Occipital lobe (tissue), 2 donors: ENCODE data around the gene LRP8. TPM values are rescaled to one million over a fixed set of nuclear protein-coding genes. Genes with fewer than 3 reads are reported as not detected.

Source experiments
- DNase-seq: peaks from one replicate; lab custom pipeline; 2025; lab: John Stamatoyannopoulos, UW
- total RNA-seq: library from RNA; depleted of rRNA; stranded (reverse); fragments of >200 nt; gene quantifications from one replicate; pipeline ENCODE4 v1.2.3, GENCODE V29; 2014

The LRP8 gene
- total RNA-seq, 1 donor from 2014 or later: 86.6 TPM

DNA sequence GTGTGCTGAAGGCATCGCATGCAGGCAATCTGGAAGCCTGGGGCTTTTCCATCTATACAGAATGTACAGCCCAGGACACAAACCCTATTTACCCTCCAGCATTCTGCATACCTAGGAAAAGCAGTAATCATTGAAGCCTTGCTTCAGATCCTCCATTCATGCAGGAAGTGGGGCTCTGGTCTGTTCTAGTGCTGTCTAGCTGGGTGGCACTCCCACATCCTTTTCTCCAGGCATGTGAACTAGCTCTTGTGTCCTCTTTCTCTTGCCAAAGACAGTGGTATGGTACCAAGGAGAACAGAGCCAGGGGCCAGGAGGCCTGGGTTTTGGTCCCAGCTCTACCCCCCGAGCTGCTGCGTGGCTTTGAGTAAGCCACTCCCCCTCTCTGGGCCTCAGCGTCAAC is 21.7 kb downstream of the LRP8 start:
- DNase-seq: no peak

DNA sequence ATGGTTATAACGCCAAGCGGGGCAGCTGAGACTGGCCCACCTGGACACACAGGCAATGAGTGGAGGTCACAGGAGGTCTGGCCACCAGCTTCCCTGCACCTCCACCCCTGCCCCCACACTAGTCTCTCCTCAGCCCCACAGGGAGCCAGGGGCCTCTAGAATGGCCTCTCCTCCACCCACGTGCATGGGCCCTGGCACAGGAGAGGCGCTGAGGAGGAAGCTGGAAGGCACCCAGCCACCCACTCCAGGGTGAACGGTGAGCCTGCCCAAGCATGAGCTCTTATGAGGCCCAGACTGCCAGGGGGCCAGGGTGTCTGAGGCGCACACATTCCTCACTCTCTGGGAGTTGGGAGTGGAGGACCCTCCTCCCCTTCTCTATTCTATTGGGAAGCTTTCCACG is 22.2 kb downstream of the LRP8 start:
- DNase-seq: no peak

DNA sequence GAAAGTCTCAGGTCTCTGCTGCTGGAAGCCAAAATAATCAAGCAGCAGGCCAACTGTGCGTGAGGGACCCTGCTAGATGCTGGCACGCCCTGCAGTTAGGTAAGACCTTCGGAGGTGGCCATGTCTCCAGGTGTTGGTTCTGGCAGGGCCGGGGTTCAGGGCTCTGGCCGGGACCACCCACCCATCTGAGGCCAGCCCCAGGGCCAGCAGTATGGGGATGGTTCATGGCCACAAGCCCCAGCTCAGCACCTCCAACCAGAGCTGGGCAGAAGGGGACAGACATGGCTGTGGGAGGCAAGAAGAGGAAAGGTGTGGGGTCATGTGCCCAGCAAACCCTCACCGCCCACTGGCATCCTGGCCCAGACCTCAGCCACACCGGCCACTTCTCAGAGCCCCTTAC is 23.3 kb downstream of the LRP8 start:
- DNase-seq: no peak

DNA sequence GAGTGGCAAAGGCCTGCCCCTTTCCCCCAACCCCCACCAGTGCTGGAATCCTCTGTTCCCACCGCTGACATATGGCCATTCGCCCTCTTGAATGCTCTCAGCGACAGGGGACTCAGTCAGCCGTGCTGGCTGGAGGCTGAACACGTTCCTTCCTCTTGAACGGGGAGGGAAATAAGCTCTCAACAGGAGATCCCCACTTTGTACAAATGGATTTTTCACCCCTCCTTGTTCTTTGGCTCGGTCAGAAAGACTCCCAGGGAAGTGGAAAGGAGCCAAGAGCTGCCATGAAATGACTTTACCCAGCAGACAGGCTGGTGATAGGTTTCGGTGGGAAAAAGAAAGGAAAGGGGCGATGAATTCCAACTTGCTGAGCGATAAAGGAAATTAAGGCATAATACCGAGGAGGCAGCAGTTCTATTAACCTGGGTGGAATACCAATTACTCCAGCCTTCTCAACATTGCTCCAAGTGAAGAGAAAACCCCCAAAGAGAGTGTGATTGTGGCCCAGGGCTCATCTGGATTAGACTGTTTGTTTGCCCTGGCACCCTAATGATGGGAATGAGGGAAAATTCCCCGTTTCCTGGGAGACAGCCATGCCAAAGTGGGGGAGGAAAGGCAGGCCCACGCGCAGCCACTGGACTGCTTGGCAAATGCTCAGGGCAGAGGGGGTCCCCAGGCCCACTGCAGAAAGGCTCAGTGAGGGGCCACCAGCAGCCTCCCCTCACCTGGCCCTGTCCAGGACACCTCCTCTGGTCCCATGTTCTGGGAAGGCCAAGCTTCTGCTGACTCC is 23.9 kb downstream of the LRP8 start:
- no peak for DNase-seq

DNA sequence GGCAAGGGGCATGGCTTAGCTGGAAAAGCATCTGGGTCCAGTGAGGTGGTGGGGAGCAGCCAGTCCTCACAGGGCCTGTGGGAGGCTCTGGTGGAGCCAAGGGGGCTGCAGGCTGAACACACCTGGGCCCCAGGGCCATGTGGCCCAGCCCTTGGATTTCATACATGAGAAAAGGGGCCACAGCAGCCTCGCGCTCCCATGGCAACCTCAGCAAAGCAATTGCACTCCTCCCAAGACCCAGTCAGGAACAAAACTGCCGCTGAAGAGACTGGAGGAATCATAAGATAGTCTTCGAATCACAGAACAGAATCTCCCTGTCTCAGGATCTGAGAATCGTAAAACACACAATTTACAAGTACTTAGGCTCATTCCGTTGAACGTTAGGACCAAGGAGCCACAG is 24.6 kb downstream of the LRP8 start:
- DNase-seq: no peak

DNA sequence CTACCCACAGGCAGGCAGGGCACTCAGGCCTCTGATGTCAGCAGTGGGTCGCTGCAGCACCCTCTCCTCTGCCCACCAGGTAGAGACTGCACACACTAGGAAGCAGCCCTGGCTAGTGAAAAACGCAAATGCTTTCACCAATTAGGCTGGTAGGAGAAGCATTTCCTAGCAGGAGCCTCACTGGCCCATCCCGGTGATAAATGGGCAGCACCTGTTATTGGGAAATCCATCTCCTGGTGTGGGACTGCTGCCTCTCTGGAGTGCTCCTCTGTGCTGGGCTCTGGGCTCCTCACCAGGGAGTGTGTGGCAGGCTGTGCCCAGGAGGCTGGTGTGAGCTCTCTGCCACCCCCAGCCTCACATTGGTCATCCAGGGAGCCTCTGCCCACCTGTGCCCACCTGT is 28.6 kb downstream of the LRP8 start:
- no peak for DNase-seq

DNA sequence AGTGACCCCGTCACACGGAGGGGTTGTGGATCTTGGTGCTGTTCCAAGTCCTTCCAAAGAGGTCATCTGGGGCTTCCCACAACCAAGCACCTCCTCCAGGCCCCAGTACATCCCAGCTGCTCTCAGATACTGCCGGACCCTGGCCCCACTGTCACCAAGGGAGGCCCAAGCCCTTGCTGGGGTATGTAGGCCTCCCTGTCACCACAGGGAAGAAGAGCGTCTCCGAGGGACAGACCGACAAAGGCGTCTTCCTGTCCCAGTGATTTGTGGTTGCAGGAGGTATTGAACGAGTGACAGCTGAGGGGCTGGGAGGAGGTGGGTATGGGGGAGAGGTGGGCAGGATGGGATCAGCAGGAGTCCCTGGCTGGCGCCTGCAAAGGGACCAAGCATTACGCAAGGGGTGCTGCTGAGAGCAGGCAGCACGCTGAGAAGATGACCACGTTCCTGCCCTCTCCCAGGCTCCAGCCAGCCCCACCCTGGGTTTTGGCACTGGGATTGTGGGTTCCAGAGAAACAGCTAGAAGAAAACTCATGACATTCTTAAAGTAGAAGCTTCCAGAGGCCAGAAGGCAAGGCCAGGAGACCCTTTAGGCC is 29.7 kb downstream of the LRP8 start:
- no peak for DNase-seq

DNA sequence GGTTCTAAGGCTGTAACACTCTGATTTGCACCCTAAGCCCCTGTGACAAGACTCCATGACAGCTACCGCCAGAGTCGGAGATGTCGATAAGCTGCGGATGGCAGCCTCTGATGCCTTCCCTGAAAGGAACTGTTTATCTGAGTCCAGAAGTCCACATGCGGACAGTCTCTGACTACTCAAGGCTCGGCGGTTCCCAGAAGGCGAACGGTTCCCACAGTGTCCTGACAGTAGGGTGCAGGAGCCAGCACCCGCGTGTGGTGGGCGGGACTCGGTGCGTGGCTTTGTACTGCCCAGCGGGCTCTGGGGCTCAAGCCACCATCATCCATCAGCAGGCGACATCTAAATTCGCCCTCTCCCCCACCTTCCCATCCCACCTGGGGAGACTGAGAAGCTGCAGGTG is 30.7 kb downstream of the LRP8 start:
- no peak for DNase-seq

DNA sequence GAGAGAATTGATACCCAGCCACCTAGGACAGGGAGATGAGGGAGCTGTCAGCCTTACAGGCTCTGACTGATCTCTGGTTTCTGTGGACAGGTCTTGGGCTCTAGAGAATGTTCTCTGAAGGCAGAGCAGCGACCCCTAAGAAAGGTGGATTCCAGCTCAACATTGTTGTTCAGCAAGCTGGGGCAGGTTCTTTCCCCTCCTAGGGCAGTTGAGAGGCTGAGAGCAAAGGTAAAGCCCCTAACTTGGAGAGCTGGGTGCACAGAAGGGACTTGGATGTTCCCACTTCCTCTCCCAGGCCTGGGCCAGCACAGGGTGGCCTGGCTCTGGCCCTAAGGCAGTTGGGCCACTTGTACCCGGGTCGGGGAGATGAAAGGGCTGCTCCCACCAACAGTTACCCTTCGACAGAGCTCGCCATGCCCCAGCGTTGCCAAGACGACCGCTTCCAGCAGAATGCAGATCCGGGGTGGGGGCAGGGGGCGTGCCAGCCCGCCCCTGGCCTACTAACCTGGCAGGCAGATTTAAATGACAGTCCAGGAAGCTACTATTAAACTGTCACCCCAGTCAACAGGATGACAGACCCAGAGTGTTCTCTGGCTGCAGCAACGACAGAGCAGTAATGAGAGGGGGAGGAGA is 31.6 kb downstream of the LRP8 start:
- DNase-seq: no peak

DNA sequence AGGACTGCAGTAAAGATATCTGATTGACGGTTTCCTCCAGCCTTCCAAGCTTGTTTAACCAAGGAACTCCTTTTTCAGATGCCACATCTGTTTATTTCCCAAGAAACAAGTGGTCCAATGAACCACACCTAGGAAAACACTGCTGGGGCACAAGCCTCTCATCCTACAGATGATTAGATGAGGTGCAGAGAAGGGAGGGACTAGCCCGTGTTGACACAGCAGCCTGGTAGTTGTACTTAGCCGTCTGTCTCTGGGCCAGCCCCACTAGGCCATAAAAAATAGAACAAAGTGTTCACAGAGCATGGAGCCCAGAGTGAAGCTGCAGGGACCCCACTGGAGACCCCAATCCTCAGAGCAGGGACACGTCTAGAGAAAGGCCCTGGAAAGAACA is 32.1 kb downstream of the LRP8 start:
- no peak for DNase-seq

DNA sequence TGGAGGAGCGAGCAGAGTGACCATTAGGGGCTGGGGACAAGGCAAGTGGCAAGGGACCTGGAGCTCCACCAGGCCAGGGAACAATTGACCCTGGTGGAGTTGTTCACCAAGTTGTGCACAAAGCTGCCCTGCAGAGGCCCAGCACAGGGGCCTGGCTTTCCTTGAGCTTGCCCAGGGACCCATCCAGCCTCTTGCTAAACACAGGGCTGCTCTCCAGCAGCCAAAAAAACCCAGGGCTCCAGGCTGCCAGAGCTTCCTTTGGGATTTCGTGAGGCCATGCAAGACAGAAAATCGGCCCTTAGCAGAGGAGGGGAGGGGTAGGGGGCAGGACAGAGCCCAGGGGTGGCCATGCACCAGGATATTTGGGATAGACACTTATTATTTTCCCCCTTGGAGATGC is 32.6 kb downstream of the LRP8 start:
- DNase-seq: no peak

DNA sequence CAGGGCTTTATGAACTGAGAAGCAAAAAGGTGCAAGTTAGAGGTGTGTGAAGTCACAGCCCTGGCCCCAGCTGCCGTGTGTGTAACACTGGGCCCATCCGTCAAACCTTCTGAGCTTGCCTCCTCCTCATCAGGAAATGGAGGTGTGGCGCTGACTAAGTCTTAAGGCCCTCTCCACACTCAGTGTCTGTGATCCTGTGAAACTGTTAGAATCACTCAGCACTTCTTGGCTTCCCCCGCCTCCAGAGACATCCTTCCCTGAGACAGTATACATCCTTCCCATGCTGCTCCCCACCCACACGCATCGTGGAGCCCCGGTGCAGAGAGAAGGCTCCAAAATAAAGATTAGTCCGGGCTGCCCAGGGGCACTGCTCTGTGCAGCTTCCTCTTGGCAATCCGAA is 33.3 kb downstream of the LRP8 start:
- peak; percentile 66 for DNase-seq

DNA sequence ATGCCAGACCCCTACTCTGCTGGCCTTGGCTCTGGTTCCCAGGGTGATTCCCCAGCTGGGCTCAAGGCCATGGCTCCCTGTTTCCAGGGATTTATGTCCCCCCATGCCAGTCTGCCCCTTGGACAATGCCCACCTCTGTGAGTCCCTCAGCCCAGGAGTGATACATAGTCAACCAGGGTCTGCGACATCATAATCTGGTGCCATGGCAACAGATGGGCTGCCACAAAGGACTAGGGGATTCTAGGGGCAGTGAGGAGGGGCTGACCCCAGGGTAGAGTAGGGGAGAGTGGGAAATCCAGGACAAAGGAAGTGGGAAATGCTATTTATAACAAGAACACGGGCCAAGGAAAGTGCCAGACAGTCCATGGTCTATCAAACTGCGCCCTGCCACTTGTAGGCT is 33.8 kb downstream of the LRP8 start:
- no peak for DNase-seq

DNA sequence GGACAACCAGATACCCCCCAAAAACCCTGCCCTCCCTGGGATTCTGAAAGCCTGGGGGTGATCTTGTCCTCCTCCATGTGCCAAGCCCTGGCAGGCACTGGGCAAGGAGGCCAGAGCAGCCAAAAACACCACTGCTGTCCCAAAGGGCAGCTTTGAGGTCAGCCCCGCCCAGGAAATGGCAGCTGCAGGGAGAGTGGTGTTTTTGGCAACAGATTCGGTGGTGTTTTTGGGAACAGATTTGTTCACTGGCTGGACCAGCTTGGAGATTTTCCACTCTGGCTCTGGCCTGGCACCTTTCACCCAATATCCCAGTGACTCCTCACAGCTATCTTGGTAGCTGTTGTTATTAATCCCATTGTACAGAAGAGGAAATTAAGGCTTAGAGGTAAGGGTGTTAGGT is 34.7 kb downstream of the LRP8 start:
- DNase-seq: no peak

DNA sequence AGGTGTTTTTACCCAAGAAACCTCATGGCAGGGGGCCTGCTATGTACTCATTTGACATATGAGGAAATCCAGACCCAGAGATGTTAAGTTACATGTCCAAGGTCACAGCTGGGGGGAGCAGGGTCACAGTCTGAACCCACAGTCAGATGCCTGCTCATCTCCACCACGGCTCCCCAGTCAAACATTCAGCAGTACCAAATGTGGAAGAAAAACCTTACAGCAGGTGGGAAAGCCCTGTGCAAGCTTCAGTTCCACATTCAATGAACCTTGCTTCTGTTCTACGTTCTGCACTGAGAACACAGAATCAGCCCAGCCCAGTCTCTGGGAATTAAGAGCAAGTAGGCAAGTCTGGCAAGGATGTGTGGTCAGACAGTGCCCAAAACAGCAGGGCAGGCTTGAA is 35.2 kb downstream of the LRP8 start:
- DNase-seq: no peak

DNA sequence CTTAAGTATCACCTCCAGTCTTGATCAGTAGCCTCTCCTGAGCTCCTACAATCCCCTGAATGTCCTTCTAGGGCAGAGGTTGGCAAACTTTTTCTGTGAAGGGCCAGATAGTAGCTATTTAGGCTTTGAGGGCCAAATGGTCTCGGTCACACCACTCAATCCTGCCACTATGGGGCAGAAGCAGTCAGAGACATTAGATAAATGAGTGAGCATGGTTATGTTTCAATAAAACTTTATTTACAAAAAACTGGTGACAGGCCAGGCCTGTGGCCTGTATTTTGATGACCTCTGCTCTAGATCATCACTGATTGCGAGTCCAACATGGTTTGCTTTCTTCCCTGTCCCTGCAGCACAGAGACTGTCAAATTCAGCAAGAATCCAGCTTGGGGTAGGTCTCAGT is 36.3 kb downstream of the LRP8 start:
- DNase-seq: no peak

DNA sequence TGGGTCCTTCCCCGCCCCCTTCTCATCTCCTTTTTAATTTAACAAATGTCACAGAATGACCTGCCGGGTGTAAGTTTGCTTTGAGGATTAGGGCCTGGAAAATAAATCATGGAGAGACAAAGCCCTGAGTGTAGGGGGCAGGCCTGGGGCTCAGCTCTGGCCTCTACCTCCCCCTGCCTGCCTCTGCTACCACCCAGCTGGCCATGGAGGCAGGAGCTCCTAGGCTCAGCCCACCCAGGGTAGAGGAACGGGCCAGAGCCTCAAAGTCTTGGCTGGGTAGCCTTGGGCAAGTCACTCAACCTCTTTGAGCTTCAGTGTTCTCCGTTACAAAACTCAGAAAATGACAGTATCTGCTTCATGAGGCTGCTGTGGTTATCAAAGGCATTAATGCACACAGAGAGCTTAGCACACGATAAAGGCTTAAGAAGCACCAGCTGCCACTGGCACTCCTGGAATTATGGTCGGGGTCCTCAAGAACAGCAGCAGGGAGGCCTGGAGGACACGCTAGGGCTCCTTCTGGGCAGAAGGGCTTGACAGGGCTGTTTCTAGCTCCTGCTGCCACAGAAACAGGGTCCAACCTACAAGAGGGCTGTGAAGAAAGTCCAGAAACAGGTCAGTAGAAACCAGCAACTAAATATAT is 39.0 kb downstream of the LRP8 start:
- no peak for DNase-seq

DNA sequence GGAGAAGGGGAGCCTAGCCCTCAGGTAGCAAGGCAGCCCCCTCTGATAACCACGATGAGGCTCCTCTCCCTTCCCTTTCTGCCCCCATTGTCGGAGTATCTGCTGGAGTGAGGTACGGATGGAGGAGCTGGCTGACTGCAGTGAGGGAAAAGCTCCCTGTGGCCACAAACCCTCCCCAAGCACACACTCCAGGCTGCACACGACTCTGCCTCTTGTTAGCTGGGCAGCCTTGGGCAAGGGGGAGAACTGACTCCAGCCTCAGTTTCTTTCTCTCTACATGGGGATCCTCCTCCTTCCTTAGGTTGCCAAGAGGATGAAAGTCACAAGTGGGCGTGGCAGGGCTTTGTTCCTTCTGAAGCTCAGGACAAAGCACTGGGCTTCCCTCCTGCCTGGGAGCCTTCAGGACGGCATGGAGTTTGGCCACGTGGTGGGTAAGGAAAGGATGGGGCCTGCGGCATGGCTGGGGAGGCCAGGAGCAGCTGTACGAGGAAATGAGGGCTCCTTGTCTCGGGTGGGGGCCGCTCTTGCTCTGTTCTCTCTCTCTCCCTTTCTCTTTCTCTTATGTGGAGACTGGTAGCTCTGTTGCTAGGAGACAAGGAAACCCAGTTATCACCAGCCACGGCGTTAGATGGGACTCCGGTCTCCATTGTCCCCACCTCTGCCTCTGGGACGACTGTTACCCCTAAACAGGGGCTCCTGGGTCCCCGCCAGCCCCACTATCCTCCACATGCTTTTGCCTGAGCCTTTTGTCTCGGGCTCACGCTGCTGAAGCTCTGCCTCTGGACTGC is 39.7 kb downstream of the LRP8 start:
- no peak for DNase-seq

DNA sequence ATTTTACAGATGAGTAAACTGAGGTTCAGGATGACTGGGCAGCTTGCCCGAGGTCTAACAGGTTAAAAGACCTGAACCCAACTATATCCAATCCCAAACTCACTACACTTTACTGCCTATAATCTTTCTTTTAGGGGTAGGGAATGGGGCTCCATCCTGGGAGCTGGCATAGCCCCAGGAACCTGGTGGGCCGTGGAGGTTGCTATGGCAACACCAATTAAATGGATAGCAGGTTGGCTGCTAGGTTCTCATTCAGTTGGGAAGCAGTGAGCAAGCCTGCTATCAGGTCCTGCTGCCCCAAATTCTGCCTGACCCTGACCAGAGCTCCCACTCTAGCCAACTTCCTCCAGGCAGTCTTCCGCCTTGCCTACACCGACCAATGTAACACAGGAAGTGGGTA is 40.9 kb downstream of the LRP8 start:
- no peak for DNase-seq

DNA sequence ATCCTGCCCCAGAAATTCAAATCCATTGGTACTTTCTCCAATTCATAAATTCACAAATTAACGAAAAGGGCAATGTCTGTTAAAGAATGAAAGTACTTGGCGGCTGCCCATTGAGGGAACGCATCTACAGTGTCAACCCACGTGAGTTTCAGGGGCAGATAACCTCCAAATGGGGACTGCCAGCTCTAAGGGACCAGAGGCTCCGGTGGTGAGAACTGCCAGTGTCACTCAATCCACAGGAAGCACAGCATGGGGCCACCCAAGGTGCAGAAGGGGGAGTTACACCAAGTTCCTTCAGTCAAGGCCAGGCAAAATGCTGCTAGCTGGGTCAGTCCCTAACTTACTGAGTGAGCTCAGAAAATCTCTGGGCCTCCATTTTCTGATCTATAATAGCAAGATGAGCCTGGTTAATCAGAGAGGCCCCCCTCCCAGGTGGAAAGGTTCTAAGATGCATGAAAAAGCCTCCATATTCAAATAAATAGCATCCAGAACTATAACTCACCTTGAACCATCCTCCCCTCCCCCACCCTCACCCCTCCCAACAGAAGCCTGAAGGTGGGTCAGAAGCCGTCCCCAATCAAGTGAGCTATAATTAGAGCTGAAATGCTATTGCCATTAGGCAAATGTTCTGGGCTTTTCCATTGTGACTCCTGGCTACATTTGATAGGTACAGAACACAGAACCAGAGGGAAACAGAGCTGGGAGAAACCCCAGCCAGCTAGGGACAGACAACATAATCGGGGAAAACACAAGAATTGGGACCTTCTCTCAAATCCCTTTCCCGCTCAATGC is 41.7 kb downstream of the LRP8 start:
- no peak for DNase-seq

DNA sequence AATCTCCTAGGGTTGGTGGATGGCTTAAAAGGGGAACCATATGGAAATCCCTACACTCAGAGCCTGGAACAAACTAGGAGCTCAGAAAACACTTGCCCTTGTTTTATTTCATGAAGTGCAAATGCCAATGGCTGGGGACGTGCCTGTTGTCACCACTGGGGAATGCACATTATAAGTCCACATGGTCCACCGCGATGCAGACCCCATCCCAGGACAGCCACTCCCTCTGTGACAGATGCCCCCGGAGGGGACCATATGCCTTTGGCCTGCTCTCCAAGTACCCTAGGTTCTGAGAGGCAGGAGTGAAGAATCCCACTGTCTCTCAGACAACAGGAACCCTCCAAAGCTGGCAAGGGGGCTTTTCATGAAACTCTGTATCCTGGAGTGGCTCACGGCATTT is 42.3 kb downstream of the LRP8 start:
- no peak for DNase-seq
